Thyroid gland (tissue), 4 donors: ENCODE results near the gene GALNT1. TPM values are rescaled to one million over a fixed set of nuclear protein-coding genes. Genes with fewer than 3 reads are reported as not detected.

ENCODE experiments used
- DNase-seq, 2 donors: peaks; one replicate each; pipeline ENCODE4 v3.0.0-alpha.2; 2019
- H3K27ac ChIP-seq, 3 donors: fragments of 200-600 bp; sonication (generic); 1 replicate in 2 of 3; 2 replicates in 1 of 3; pipeline ENCODE4 v1.5.1; 2016 to 2019; ENCODE audit warnings: mild to moderate bottlenecking in 1 of 3, moderate library complexity in 1 of 3
- H3K27me3 ChIP-seq: fragments of 200-600 bp; sonication (generic); one replicate; pipeline ENCODE4 v1.5.1; 2019
- H3K36me3 ChIP-seq, 2 donors: fragments of 200-600 bp; sonication (generic); one replicate each; pipeline ENCODE4 v1.5.1; 2016 to 2019
- H3K4me1 ChIP-seq, 2 donors: fragments of 200-600 bp; sonication (generic); one replicate each; pipeline ENCODE4 v1.5.1; 2017 to 2019
- H3K4me3 ChIP-seq, 3 donors: fragments of 200-600 bp; sonication (generic); replicated peaks in 1 of 3; 1 replicate in 2 of 3; 2 replicates in 1 of 3; pipeline ENCODE4 v1.5.1; 2016; ENCODE audit warnings: mild to moderate bottlenecking in 1 of 3
- H3K9me3 ChIP-seq: fragments of 200-600 bp; sonication (generic); one replicate; pipeline ENCODE4 v1.5.1; 2017
- POLR2A ChIP-seq, 2 donors: fragments of 450-650 bp; IDR thresholded peaks; one replicate each; pipeline ENCODE4 v1.6.1; 2017; ENCODE audit warnings: antibody characterized with exemption in 2 of 2, mild to moderate bottlenecking in 2 of 2, moderate library complexity in 1 of 2
- WGBS, 2 donors: methylation state at CpG; one replicate each; pipeline ENCODE4 v1.1.5; 2017; 5-methylcytosine and 5-hydroxymethylcytosine counted together
- intact Hi-C: fragments of 100-400 bp; cut with DNase I; formaldehyde crosslinking; loops from one replicate; pipeline ENCODE4 v1.15.1; 2023
- total RNA-seq, 4 donors: library from RNA; depleted of rRNA; stranded (reverse); fragments of >200 nt; gene quantifications; one replicate each; pipeline ENCODE4 v1.2.3, GENCODE V29; 2016
- TF ChIP-seq, protein P1 (sequence below), 6 experiments: fragments of 200-600 bp in 3 of 6; fragments of 450-650 bp in 3 of 6; sonication (generic) in 3 of 6; IDR thresholded peaks; one replicate each; pipeline ENCODE4 v1.5.1; 2016 to 2019; ENCODE audit warnings: antibody characterized with exemption in 6 of 6, mild to moderate bottlenecking in 2 of 6, inconsistent platforms in 1 of 6, moderate library complexity in 1 of 6

Gene GALNT1
- total RNA-seq, 4 donors from 2014 or later: 38.7 to 191 (median 46.3) TPM

DNA sequence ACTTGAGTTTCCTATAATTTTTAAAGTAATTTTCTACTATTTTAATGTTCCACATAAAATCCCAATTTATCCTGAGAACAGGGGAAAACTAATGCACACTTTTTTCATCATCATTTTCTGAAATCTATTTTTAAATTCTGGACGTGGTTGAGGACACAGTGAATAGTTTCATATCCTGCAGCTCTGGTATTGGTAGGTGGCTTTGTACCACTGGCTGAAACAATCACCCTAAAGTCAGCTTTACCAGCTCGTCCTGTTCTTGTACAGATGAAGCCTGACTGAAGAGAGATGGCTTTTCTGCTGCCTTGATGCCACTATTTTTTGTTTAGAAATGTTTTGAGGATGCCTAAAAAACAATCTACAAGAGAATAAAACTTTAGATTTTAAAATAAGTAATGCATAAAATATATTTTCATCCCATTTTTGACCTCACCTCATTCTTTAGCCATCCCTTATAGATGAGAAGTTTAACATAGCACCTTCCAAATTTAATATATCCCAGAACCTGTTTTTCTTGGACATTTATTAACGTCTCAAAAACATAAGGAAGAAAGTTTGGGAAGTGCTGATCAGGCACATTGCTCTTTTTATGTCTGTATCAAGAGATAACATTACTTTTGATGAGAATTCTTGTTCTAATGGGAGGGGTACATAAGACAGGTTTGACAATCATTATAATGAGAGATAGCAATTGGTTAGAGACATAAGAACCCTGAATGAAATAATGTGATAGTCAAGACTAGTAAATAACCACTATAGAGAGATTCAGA, 80.9 kb downstream of the GALNT1 start:
- 62 to 78% methylated on average over 3 of the region's 3 CpGs for WGBS, 2 donors
- TF ChIP-seq POLR2A (IDR thresholded peaks at IDR 0.05): no peak
- TF ChIP-seq, protein P1, sequence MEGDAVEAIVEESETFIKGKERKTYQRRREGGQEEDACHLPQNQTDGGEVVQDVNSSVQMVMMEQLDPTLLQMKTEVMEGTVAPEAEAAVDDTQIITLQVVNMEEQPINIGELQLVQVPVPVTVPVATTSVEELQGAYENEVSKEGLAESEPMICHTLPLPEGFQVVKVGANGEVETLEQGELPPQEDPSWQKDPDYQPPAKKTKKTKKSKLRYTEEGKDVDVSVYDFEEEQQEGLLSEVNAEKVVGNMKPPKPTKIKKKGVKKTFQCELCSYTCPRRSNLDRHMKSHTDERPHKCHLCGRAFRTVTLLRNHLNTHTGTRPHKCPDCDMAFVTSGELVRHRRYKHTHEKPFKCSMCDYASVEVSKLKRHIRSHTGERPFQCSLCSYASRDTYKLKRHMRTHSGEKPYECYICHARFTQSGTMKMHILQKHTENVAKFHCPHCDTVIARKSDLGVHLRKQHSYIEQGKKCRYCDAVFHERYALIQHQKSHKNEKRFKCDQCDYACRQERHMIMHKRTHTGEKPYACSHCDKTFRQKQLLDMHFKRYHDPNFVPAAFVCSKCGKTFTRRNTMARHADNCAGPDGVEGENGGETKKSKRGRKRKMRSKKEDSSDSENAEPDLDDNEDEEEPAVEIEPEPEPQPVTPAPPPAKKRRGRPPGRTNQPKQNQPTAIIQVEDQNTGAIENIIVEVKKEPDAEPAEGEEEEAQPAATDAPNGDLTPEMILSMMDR (IDR thresholded peaks at IDR 0.05): no peak

DNA sequence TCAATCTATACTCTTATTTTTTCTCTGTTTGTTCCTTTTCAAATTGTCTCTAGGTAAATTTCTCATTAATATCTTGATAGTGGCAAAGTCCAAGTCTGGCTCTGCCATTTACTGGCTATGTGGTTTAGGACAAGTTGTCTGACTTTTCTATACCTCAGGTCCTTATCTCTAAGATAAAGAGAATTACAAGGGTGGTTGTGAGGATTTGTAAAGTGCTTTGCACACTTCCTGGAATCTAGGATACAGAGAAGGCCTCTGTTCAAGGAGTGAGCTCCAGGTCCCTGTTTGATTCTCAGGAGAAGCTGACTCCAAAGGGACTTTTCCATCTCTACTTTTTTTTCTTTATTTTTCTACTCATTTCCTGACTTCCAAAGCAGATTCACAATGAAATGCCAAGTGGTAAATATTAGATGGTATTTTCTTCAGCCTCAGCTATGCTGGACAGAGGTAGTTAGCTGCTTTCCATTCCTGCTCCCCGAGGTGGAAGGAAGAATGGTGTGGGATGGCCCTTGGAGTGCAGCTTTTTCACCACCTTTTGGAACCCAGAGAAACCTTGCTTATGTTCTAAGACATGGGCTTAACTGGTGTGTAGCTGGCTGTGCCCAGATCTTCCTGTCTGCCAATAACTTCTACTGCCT, 90.5 kb downstream of the GALNT1 start:
- no peak for DNase-seq
- WGBS, 2 donors: 52 to 65% methylated on average over 1 of the region's 1 CpG
- Histone ChIP-seq H3K36me3 (no peaks in the 10 kb centered on the region), H3K4me3 (no peak overlapping the region), H3K4me1 (no peaks in the 10 kb centered on the region), H3K9me3 (no peaks in the 10 kb centered on the region), H3K27me3 (no peaks in the 10 kb centered on the region), H3K27ac (no peak overlapping the region)
- intact Hi-C loops: no loop called here
- no peak for TF ChIP-seq POLR2A (IDR thresholded peaks at IDR 0.05)
- TF ChIP-seq, protein P1 (IDR thresholded peaks at IDR 0.05): no peak

More for the DNA sequence above, 80.9 kb downstream of the GALNT1 start:
- Histone ChIP-seq H3K27ac (no peak overlapping the region), H3K4me1 (no peaks in the 10 kb centered on the region), H3K4me3 (no peak overlapping the region), H3K36me3 (no peaks in the 10 kb centered on the region), H3K9me3 (no peaks in the 10 kb centered on the region), H3K27me3 (no peaks in the 10 kb centered on the region)
- DNase-seq: no peak
- intact Hi-C loops: no loop called here

DNA sequence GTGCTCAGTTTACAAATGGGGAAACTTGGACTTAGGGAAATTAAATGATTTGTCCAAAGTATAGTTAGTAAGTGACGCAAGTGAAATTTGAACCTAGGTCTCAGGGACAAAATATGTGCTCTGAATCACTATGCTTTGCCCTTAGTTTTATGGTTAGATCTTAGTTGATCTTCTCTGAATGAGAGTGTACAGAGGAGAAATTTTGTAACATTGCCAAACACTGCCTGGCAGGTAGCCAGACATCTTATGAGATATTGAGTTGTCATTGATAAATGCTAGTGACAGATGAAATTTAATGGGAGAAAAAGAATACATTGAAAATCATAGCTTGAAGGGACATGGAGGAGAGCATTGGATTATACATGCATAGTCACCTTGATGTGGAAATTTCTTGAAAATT, 91.4 kb downstream of the GALNT1 start:
- 94 to 95% methylated on average over 1 of the region's 1 CpG for WGBS, 2 donors
- Histone ChIP-seq H3K4me1 (no peaks in the 10 kb centered on the region), H3K36me3 (no peaks in the 10 kb centered on the region), H3K27me3 (no peaks in the 10 kb centered on the region), H3K4me3 (no peak overlapping the region), H3K9me3 (no peaks in the 10 kb centered on the region), H3K27ac (no peak overlapping the region)
- no peak for TF ChIP-seq POLR2A (IDR thresholded peaks at IDR 0.05)
- TF ChIP-seq, protein P1 (IDR thresholded peaks at IDR 0.05): no peak
- intact Hi-C loops: no loop called here
- DNase-seq: no peak

DNA sequence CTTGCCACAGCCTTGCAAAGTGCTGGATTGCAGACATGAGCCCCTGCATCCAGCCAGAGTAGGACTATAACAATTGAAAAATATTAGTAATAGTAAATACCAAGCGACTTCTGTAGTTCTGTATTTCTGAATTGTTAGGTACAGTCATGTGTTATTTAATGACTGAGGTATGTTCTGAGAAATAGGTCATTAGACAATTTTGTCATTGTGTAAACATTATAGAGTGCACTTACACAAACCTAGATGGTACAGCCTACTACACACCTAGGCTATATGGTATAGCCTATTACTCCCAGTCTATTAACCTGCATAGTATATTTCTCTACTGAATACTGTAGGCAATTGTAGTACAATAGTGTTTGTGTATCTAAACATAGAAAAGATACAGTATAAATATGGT, 92.1 kb downstream of the GALNT1 start:
- TF ChIP-seq, protein P1 (IDR thresholded peaks at IDR 0.05): no peak
- no peak for TF ChIP-seq POLR2A (IDR thresholded peaks at IDR 0.05)
- intact Hi-C loops: no loop called here
- H3K27ac ChIP-seq: no peak overlapping the region
- no peaks in the 10 kb centered on the region for H3K4me1 ChIP-seq
- no peak for DNase-seq
- no peak overlapping the region for H3K4me3 ChIP-seq
- no peaks in the 10 kb centered on the region for H3K9me3 ChIP-seq
- no peaks in the 10 kb centered on the region for H3K36me3 ChIP-seq
- H3K27me3 ChIP-seq: no peaks in the 10 kb centered on the region
- WGBS, 2 donors: 93 to 97% methylated on average over 1 of the region's 1 CpG

DNA sequence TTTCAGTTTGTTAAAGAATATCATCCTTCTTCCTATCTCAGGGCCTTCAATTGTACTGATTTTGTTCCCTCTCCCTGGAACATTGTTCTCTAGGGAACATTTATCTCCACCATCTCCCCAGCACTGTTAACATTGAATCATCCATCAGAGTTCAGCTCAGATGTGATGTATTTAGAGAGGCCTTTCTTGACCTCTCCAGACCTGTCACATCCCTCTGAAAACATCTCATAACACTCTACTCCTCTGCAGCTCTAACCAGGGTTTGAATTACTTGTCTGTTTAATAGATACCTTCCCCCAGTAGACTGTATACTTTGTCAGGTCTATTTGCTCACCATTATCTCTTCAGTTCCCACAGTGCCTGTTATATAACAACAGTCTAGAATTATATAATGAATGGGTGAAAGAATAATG, 98.6 kb downstream of the GALNT1 start:
- Histone ChIP-seq H3K4me3 (no peak overlapping the region), H3K9me3 (no peaks in the 10 kb centered on the region), H3K27me3 (no peaks in the 10 kb centered on the region), H3K27ac (no peak overlapping the region), H3K4me1 (peaks cover 0 to 20% of the 10 kb centered on the region in 2 donors), H3K36me3 (no peaks in the 10 kb centered on the region)
- no peak for DNase-seq
- intact Hi-C loops: no loop called here
- no peak for TF ChIP-seq POLR2A (IDR thresholded peaks at IDR 0.05)
- TF ChIP-seq, protein P1 (IDR thresholded peaks at IDR 0.05): no peak
